Activated naive CD8-positive, alpha-beta T cell treated with anti-CD3 and anti-CD28 coated beads, Interleukin-2, amount 10 ng/mL, durations not matched to agents 7 days and 5 days (primary cell): ENCODE measurements around the gene SMO. TPM values are rescaled to one million over a fixed set of nuclear protein-coding genes. Genes with fewer than 3 reads are reported as not detected.
"Not testable (repeated sequence)": the region's sequence is repeated elsewhere in the genome, so short reads cannot be mapped to it uniquely, and the experiment has no call there.

Experiments used
- ATAC-seq: fragments of 150-1000 bp; cut with Tn5 transposase; one replicate; pipeline ENCODE4 v1.10.0; 2021; ENCODE audit warnings: low read depth, moderate library complexity
- POLR2A ChIA-PET: fragments of 350-600 bp; sonication (Branson Sonifier 250); formaldehyde crosslinking; loops from one replicate; lab custom pipeline; 2021; ENCODE audit warnings: antibody characterized with exemption; lab: Charles Lee
- DNase-seq: peaks from one replicate; pipeline ENCODE4 v3.0.0; 2021
- H3K27ac Mint-ChIP-seq: one replicate; pipeline ENCODE4 v1.8.0; 2022; ENCODE audit warnings: mild to moderate bottlenecking, mixed read lengths
- H3K27me3 Mint-ChIP-seq: one replicate; pipeline ENCODE4 v1.8.0; 2022; ENCODE audit warnings: mild to moderate bottlenecking, moderate library complexity, mixed read lengths
- H3K36me3 Mint-ChIP-seq: one replicate; pipeline ENCODE4 v1.8.0; 2021; ENCODE audit warnings: mild to moderate bottlenecking, mixed read lengths
- H3K4me1 Mint-ChIP-seq: one replicate; pipeline ENCODE4 v1.8.0; 2021; ENCODE audit warnings: mixed read lengths
- H3K4me3 Mint-ChIP-seq: one replicate; pipeline ENCODE4 v1.8.0; 2022; ENCODE audit warnings: mild to moderate bottlenecking, moderate library complexity, mixed read lengths
- H3K9me3 Mint-ChIP-seq: one replicate; pipeline ENCODE4 v1.8.0; 2021; ENCODE audit warnings: mixed read lengths
- total RNA-seq, 2 experiments: library from RNA; stranded (reverse); gene quantifications; one replicate each; pipeline ENCODE4 v1.2.3, GENCODE V29; 2021

SMO gene
- total RNA-seq, 2 experiments from 2014 or later, result 0.20 TPM; not detected in 1

- Mint-ChIP-seq H3K4me3 (no peak overlapping the region), H3K9me3 (no peaks in the 10 kb centered on the region), H3K4me1 (peaks cover 13% of the 10 kb centered on the region), H3K36me3 (no peaks in the 10 kb centered on the region), H3K27me3 (no peaks in the 10 kb centered on the region), H3K27ac (no peak overlapping the region)
- POLR2A ChIA-PET, result interaction anchor here (1.7 kb wide), 1 partner anchor 54 kb away, joined by 7 read pairs; no protein-coding TSS in a partner anchor
- DNase-seq (peak; percentile 74), ATAC-seq (peak; percentile 80)
Observed at GRCh38 chr7:129218514-129219062, 30.2 kb downstream of the SMO start.

GRCh38 chr7:129219166-129219565, 30.7 kb downstream of the SMO start:
- H3K27me3 Mint-ChIP-seq, ATAC-seq, DNase-seq, H3K4me3 Mint-ChIP-seq, H3K9me3 Mint-ChIP-seq, H3K36me3 Mint-ChIP-seq, H3K27ac Mint-ChIP-seq: not testable (repeated sequence)
- POLR2A ChIA-PET, result interaction anchor here (1.7 kb wide), 1 partner anchor 53 kb away, joined by 7 read pairs; no protein-coding TSS in a partner anchor
- H3K4me1 Mint-ChIP-seq, result peaks cover 14% of the 10 kb centered on the region

- DNase-seq (no peak), ATAC-seq (no peak)
- Mint-ChIP-seq H3K4me3 (peak overlapping the region; percentile 68), H3K36me3 (no peaks in the 10 kb centered on the region), H3K27ac (no peak overlapping the region), H3K27me3 (no peaks in the 10 kb centered on the region), H3K9me3 (no peaks in the 10 kb centered on the region), H3K4me1 (peaks cover 28% of the 10 kb centered on the region)
- POLR2A ChIA-PET, result interaction anchor here (0.8 kb wide), 1 partner anchor 167 kb away, joined by 3 read pairs; no protein-coding TSS in a partner anchor
Observed at GRCh38 chr7:129222064-129222463, 33.6 kb downstream of the SMO start.

- H3K9me3 Mint-ChIP-seq, result no peaks in the 10 kb centered on the region
- H3K36me3 Mint-ChIP-seq, result no peaks in the 10 kb centered on the region
- H3K4me3 Mint-ChIP-seq, result peak within 1 kb of the TSS; percentile 95
- peak within 1 kb of the TSS; percentile 97 for H3K27ac Mint-ChIP-seq
- DNase-seq (peak; percentile 95), ATAC-seq (peak; percentile 95)
- POLR2A ChIA-PET, result interaction anchor here (0.9 to 1.4 kb wide), 4 partner anchors 35 to 387 kb away, joined by 3 to 6 read pairs (median 4); partner anchors contain the start of gene NRF1
- peaks cover 2% of the 10 kb centered on the region for H3K27me3 Mint-ChIP-seq
- peaks cover 29% of the 10 kb centered on the region for H3K4me1 Mint-ChIP-seq
Observed at GRCh38 chr7:129224251-129225205, 36.1 kb downstream of the SMO start, which contains the start of gene AHCYL2. AHCYL2 (plus strand) TSS chr7:129225030.

GRCh38 chr7:129225206-129225930, 36.9 kb downstream of the SMO start:
- Mint-ChIP-seq H3K27ac (peak overlapping the region; percentile 85), H3K4me1 (peaks cover 29% of the 10 kb centered on the region), H3K4me3 (peak overlapping the region; percentile 95), H3K36me3 (no peaks in the 10 kb centered on the region), H3K27me3 (peaks cover 2% of the 10 kb centered on the region), H3K9me3 (no peaks in the 10 kb centered on the region)
- no peak for DNase-seq
- peak; percentile 51 for ATAC-seq
- POLR2A ChIA-PET, result interaction anchor here (0.9 to 1.4 kb wide), 4 partner anchors 34 to 386 kb away, joined by 3 to 6 read pairs (median 4); partner anchors contain the start of gene NRF1

- peaks cover 29% of the 10 kb centered on the region for H3K4me1 Mint-ChIP-seq
- POLR2A ChIA-PET, result no interaction called here
- peak overlapping the region; percentile 95 for H3K4me3 Mint-ChIP-seq
- no peak for DNase-seq
- H3K36me3 Mint-ChIP-seq, result no peaks in the 10 kb centered on the region
- peaks cover 2% of the 10 kb centered on the region for H3K27me3 Mint-ChIP-seq
- H3K27ac Mint-ChIP-seq, result peak overlapping the region; percentile 85
- ATAC-seq, result no peak
- no peaks in the 10 kb centered on the region for H3K9me3 Mint-ChIP-seq
Observed at GRCh38 chr7:129225931-129226572, 37.6 kb downstream of the SMO start.

- peaks cover 2% of the 10 kb centered on the region for H3K27me3 Mint-ChIP-seq
- POLR2A ChIA-PET, result no interaction called here
- no peak overlapping the region for H3K27ac Mint-ChIP-seq
- H3K9me3 Mint-ChIP-seq, result no peaks in the 10 kb centered on the region
- H3K4me1 Mint-ChIP-seq, result peaks cover 28% of the 10 kb centered on the region
- ATAC-seq (no peak), DNase-seq (no peak)
- H3K4me3 Mint-ChIP-seq, result no peak overlapping the region
- H3K36me3 Mint-ChIP-seq, result no peaks in the 10 kb centered on the region
Observed at GRCh38 chr7:129227646-129228578, 39.5 kb downstream of the SMO start.

GRCh38 chr7:129228633-129229032, 40.2 kb downstream of the SMO start:
- H3K4me3 Mint-ChIP-seq, result no peak overlapping the region
- DNase-seq (no peak), ATAC-seq (no peak)
- no peaks in the 10 kb centered on the region for H3K36me3 Mint-ChIP-seq
- H3K4me1 Mint-ChIP-seq, result peaks cover 30% of the 10 kb centered on the region
- no peaks in the 10 kb centered on the region for H3K9me3 Mint-ChIP-seq
- no peak overlapping the region for H3K27ac Mint-ChIP-seq
- POLR2A ChIA-PET, result no interaction called here
- H3K27me3 Mint-ChIP-seq, result peaks cover 2% of the 10 kb centered on the region

GRCh38 chr7:129231666-129232065, 43.2 kb downstream of the SMO start:
- Mint-ChIP-seq H3K36me3 (no peaks in the 10 kb centered on the region), H3K9me3 (no peaks in the 10 kb centered on the region), H3K27me3 (peaks cover 2% of the 10 kb centered on the region), H3K27ac (no peak overlapping the region), H3K4me1 (peaks cover 15% of the 10 kb centered on the region), H3K4me3 (no peak overlapping the region)
- DNase-seq, result no peak
- no peak for ATAC-seq
- POLR2A ChIA-PET, result no interaction called here

- H3K9me3 Mint-ChIP-seq, result no peaks in the 10 kb centered on the region
- H3K4me1 Mint-ChIP-seq, result no peaks in the 10 kb centered on the region
- H3K4me3 Mint-ChIP-seq, result no peak overlapping the region
- ATAC-seq (no peak), DNase-seq (no peak)
- no peaks in the 10 kb centered on the region for H3K36me3 Mint-ChIP-seq
- no peaks in the 10 kb centered on the region for H3K27me3 Mint-ChIP-seq
- no peak overlapping the region for H3K27ac Mint-ChIP-seq
- POLR2A ChIA-PET, result no interaction called here
Observed at GRCh38 chr7:129238546-129238945, 50.1 kb downstream of the SMO start.

GRCh38 chr7:129240119-129240820, 51.8 kb downstream of the SMO start:
- no peaks in the 10 kb centered on the region for H3K36me3 Mint-ChIP-seq
- no peak overlapping the region for H3K27ac Mint-ChIP-seq
- H3K9me3 Mint-ChIP-seq, result peaks cover 1% of the 10 kb centered on the region
- DNase-seq (no peak), ATAC-seq (no peak)
- H3K27me3 Mint-ChIP-seq, result no peaks in the 10 kb centered on the region
- POLR2A ChIA-PET, result no interaction called here
- no peak overlapping the region for H3K4me3 Mint-ChIP-seq
- no peaks in the 10 kb centered on the region for H3K4me1 Mint-ChIP-seq
